ENCODE data around the gene USP15.
"Not testable (repeated sequence)": the region's sequence is repeated elsewhere in the genome, so short reads cannot be mapped to it uniquely, and the experiment has no call there.

USP15 gene

GRCh38 chr12:62332598-62332997 is 72.4 kb downstream of the USP15 start:
- no peak for DNase-seq

DNA sequence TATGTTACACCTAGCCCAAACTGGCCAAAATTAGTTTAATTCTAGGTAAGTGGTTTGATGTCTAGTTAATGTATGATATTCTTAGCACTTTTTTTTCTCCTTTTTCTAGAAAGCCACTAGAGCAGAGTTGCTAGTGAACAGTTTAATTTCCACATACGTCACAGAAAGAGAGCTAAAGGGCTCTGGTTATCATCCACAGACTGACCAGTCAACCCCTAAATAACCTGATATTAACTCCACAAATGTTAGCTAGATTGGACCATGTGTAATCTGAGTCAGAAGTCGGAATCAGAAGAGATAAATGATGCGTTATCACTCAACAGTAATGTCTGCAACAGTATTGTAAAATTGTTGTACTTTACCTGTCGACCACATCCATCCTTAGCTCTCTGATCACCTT is 74.9 kb downstream of the USP15 start:
- no peak for DNase-seq

DNA sequence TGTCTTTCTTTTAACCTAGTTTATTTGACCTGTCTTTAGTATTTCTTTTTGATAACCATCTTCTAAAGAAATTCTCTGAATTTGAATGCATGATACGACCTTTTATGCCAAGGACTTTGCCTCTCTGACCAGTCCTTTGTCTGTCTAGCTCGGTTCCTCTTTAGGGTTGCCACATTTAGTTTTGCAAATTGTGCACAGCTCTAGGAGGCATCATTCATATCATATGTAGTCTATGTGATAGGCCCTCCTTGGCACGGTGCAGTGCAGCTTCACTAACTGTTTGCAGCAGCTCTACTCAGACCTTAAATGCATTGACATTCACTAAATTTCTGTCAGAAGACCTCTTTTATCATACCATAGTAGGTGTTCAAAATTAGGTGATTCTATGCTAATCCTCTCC is 75.6 kb downstream of the USP15 start:
- no peak for DNase-seq

GRCh38 chr12:62337643-62338042 is 77.4 kb downstream of the USP15 start:
- DNase-seq: not testable (repeated sequence)

- DNase-seq: not testable (repeated sequence)
Measured at GRCh38 chr12:62342614-62343303, 82.6 kb downstream of the USP15 start.

GRCh38 chr12:62343304-62344120 is 83.3 kb downstream of the USP15 start:
- not testable (repeated sequence) for DNase-seq

DNA sequence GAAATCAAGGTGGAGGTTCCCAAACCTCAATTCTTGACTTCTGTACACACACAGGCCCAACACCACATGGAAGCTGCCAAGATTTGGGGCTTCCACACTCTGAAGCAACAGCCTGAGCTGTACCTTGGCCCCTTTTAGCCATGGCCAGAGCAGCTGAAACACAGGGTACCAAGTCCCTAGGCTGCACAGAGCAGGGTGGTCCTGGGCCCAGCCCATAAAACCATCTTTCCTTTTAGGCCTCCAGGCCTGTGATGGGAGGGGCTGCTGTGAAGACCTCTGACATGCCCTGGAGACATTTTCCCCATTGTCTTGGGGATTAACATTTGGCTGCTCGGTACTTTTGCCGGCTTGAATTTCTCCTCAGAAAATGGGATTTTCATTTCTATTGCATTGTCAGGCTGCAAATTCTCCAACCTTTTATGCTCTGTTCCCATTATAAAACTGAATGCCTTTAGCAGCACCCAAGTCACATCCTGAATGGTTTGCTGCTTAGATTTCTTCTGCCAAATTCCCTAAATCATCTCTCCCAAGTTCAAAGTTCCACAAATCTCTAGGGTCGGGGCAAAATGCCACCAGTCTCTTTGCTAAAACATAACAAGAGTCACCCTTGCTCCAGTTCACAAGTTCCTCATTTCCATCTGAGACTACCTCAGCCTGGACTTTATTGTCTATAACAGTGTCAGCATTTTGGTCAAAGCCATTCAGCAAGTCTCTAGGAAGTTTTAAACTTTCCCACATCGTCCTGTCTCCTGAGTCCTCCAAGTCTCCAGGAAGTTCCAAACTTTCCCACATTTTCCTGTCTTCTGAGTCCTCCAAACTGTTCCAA is 84.7 kb downstream of the USP15 start:
- not testable (repeated sequence) for DNase-seq

GRCh38 chr12:62345667-62346066 is 85.5 kb downstream of the USP15 start:
- DNase-seq: no peak

DNA sequence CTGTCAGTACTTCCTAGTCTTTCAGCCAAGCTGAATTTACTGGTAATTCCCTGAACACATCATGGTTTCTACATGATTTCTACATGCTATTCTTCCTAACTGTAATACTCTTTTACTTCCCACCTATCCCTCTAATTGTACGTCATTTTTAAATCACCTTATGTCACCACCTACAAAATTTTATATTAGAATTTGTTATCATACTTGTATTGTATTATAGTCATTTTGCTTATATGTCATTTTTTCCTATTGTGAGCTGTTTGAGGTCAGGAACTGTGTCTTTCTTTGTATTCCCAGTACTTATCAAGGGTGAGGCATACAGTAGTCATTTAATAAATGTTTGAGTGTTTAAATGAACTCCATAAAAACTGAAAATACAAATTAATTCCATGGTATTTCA is 86.6 kb downstream of the USP15 start:
- DNase-seq: no peak

DNA sequence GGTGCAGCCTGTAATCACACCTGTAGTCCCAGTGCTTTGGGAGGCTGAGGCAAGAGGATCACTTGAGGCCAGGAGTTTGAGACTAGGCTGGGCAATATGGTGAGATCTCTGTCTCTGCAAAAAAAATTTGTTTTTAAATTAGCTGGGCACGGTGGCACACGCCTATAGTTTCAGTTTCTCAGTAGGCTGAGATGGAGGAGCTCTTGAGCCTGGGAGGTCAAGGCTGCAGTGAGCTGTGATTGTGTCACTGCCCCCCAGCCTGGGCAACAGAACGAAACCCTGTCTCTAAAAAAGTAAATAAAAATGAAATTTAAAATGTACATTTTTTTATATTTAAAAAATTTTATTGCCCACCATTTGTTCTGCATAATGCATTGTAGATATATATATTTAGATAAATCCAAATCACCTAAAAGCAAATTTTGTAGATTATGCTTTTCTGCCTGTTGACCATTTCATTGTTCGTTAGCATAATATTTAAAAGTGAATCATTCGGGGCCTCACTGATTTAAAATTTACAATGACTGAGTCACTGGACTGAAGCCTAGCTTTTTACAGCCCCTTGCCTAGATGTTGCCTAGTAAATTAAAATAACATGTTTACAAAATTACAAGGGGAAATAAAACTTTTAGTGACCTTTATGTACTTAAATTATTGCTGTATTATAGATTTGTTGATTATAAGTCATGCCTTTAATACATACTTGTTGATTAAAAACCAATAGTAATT is 87.9 kb downstream of the USP15 start:
- no peak for DNase-seq

DNA sequence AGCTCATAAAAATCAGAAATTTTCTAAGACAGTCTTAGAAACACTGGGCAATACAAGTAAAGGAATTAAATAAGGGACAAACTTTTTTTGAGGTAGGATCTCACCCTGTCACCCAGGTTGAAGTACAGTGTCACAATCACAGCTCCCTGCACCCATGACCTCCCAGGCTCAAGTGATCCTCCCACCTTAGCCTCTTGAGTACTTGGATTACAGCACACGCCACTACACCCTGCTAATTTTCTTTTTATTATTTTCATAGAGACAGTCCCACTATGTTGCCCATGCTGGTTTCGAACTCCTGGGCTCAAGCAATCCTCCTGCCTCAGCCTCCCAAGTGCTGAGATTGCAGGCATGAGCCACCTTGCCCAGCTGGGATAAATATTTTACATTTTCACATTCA is 90.3 kb downstream of the USP15 start:
- DNase-seq: no peak

DNA sequence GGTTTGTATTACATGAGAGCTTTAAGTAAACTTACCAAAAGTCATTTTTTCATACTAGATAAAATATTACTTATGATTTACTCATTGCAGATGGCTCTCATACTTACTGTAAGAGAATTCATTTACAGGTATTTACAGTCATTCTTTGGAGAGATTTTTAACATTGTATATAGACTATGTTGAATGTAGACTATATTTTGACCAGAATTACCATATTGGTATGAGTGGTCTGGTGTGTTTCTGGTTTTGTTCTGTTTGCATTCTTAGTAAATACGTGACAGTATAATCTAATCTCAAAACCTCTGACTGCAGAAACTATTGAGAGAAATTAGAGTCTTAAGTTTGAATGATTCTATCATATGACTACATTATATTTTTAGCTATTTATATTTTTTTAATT is 91.1 kb downstream of the USP15 start:
- no peak for DNase-seq

DNA sequence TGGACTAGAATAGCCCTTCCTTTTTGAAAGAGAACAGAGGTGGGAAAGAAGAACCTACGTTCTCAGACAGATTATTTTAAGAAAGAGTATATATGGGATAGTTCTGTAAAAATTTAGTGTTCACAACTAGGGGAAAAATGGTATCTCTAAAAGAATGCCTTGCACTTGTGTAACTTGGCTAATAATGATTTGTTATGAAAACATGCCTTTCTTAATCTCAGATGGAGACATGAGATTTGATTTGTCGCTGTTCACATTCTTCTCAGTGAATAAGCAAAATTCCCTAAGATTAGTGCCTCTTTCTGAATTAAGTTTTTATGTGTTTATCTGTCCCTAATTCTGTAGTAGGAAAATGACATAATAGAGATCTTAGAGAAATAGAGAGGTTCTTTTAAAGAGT is 100.8 kb downstream of the USP15 start:
- no peak for DNase-seq

- no peak for DNase-seq
Measured at GRCh38 chr12:62363506-62363905, 103.3 kb downstream of the USP15 start.

- DNase-seq: not testable (repeated sequence)
Measured at GRCh38 chr12:62364697-62365096, 104.5 kb downstream of the USP15 start.

DNA sequence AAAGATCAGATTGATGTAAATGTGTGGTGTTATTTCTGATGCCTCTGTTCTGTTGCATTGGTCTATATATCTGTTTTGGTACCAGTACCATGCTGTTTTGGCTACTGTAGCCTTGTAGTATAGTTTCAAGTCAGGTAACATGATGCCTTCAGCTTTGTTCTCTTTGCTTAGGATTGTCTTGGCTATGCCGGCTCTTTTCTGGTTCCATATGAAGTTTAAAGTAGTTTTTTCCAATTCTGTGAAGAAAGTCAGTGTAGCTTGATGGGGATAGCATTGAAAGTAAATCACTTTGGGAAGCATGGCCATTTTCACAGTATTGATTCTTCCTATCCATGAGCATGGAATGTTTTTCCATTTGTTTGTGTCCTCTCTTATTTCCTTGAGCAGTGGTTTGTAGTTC is 105.6 kb downstream of the USP15 start:
- not testable (repeated sequence) for DNase-seq

- not testable (repeated sequence) for DNase-seq
Measured at GRCh38 chr12:62368430-62369223, 108.4 kb downstream of the USP15 start.

- DNase-seq: no peak
Measured at GRCh38 chr12:62370189-62370588, 110.0 kb downstream of the USP15 start.

GRCh38 chr12:62371661-62372060 is 111.5 kb downstream of the USP15 start:
- no peak for DNase-seq

- no peak for DNase-seq
Measured at GRCh38 chr12:62372134-62372533, 111.9 kb downstream of the USP15 start.

DNA sequence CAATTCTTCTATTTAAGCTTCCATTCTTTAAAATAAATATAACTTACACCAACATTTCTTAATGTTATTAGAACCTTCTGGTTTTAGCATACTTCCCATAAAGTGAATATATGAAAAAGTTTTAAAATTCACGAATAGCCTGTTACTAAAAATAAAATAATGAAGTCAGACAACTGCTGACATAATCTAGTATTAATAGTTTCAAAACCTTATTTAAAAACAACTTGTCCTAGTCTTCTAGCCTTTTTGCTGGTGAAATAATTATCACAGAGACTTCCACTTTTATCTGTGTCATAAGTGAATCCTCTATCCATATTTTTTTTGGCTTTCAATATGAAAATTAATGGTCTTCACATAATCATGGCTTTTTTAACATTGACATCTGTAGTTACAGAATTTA is 112.6 kb downstream of the USP15 start:
- DNase-seq: no peak

DNA sequence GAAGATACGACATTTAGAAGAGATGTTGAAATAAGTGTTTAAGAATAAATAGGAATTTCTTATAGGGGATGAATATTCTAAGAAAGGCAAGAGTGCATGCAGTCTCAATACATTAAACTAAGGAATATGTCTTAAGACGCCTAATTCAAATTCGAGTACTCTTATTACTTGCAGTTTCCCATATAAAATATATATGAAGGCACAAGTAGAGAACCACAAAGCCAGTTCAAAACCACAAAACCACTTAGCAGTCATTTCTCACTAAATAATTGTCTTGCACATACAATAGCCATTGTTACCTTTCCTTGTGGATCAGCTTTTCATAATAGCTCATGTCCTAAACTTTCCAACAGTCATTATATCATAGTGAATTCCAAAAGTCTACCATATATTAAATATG is 115.4 kb downstream of the USP15 start:
- no peak for DNase-seq
